PFSK-1 (cell line): ENCODE data around the gene GPR3.

Experiments used
- FOXP2 ChIP-seq: optimal IDR thresholded peaks from 2 replicates; pipeline ENCODE3; 2011; ENCODE audit warnings: borderline replicate concordance, control low read depth, inconsistent platforms; ENCODE audit not compliant: insufficient read depth; ENCODE audit errors: extremely low read length, extremely low read depth
- REST ChIP-seq, 2 experiments: IDR thresholded peaks; 2 replicates each; pipeline versions ENCODE4 v1.6.1 to v1.8.0; 2011 to 2012; ENCODE audit warnings: low read depth in 2 of 2, low read length in 2 of 2, control low read depth in 1 of 2, inconsistent platforms in 1 of 2, mild to moderate bottlenecking in 1 of 2, moderate library complexity in 1 of 2; ENCODE audit not compliant: insufficient read depth in 1 of 2

- TF ChIP-seq FOXP2 (no peak), REST (IDR thresholded peaks at IDR 0.05; ENCODE audit: insufficient read depth in 1 of 2, low read depth in 2 of 2, low read length in 2 of 2) (no peak)
Observed at GRCh38 chr1:27381969-27382762, 10.3 kb upstream of the GPR3 start.
